Umbilical cord (tissue), 2 donors: Measurements from ENCODE around the gene STXBP5. TPM values are rescaled to one million over a fixed set of nuclear protein-coding genes. Genes with fewer than 3 reads are reported as not detected.

Experiments
- DNase-seq: peaks from one replicate; pipeline ENCODE4 v3.0.0-alpha.2; 2015; ENCODE audit warnings: low spot score
- total RNA-seq: library from RNA; depleted of rRNA; stranded (reverse); fragments of >200 nt; gene quantifications from one replicate; pipeline ENCODE4 v1.2.3, GENCODE V29; 2014; ENCODE audit warnings: low replicate concordance; ENCODE audit not compliant: insufficient read depth

The STXBP5 gene
- 57.5 TPM for total RNA-seq

DNA sequence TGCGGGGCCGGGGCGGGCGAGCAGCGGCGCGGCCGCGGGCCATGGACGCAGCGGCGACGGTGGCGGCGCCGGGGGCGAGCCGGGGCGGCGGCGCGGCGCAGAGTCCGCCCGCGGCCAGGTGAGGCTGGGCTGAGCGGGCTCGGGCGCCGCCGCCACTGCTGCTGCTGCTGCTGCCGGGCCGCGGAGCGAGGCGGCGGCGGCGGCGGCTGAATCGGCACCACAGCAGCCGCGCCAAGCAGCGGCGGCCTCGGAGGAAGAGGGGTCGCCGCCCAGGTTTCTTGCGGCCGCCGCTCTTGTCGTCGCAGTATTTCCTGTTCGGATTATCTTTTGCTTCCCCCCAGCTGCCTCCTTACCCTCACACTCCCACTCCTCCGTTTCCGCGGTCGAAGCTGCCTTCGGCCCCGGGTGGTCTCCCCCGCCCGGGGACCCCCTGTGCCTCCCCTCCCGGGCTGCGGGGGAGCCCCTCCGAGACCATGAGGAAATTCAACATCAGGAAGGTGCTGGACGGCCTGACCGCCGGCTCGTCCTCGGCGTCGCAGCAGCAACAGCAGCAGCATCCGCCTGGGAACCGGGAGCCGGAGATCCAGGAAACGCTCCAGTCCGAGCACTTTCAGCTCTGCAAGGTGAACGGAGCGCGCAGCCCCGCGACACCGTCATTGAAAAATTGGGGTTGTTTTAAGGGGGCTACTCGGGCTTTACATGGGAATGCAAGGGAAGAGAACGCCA, at the start of gene STXBP5:
TSS of gene STXBP5 (plus strand) at position 358 of the 726 bp plus-strand sequence. CDS start at position 474, 116 bp downstream.
- peak; percentile 65 for DNase-seq

DNA sequence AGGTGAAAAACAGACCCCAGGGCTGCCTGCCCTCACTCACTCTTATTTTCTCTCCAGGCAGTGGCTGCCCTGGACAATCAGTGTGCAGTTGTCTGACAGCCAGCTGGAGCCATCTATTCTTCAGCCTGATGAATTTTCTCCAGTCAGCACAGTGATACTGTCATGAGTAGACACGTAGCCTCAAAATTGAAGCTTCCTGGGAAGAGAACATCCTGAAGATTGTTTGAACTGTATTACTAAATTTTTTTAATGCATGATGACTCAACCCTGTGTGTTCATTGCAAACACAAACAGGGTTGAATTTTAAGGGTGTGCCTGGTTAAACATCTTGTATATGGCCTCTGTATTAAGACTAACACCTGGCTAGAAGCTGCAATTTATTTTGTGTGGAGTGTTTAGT, 49.8 kb upstream of the STXBP5 start:
- no peak for DNase-seq

- no peak for DNase-seq
Observed at GRCh38 chr6:147156218-147156617, 48.0 kb upstream of the STXBP5 start.

- DNase-seq = no peak
Observed at GRCh38 chr6:147156799-147157382, 47.3 kb upstream of the STXBP5 start.

DNA sequence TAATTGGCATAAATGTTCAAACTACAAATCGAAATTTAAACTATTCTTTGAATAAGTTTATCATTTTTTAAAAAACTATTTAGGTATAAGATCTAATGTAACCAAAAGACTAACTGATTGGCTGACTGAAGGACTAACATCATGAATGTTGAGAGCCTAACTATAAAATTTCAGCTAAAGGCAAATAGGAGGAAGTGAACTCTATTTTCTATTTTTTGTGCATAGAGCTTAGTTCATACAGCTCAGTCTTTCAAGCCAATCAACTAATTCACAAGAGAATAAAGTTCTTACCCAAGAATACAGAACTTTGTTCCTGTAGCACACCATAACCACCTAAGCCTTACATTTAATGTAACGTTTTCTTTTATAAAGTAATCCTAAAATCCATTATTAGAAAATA, 46.3 kb upstream of the STXBP5 start:
- no peak for DNase-seq

DNA sequence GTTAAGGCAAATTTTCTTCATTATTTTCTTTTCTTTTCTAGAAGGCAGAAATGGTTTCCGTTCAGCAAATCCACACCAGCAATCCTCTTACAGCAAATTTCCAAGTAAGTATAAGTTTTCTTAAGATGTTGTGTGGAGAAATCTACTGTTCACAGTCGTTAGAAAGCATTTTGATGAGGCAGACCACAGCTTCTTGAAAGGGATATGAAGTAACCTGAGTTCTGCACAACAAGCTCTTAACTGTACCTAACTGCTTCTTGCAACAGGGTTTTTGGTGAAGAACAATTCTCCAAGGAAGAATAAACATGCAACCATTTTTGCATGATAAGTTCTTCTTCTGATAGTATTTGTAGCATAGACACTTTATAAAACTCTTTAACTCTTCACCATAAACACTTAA, 45.3 kb upstream of the STXBP5 start:
- DNase-seq = no peak

- no peak for DNase-seq
Observed at GRCh38 chr6:147159536-147160374, 44.5 kb upstream of the STXBP5 start.

GRCh38 chr6:147160593-147160992, 43.6 kb upstream of the STXBP5 start:
- DNase-seq = no peak

DNA sequence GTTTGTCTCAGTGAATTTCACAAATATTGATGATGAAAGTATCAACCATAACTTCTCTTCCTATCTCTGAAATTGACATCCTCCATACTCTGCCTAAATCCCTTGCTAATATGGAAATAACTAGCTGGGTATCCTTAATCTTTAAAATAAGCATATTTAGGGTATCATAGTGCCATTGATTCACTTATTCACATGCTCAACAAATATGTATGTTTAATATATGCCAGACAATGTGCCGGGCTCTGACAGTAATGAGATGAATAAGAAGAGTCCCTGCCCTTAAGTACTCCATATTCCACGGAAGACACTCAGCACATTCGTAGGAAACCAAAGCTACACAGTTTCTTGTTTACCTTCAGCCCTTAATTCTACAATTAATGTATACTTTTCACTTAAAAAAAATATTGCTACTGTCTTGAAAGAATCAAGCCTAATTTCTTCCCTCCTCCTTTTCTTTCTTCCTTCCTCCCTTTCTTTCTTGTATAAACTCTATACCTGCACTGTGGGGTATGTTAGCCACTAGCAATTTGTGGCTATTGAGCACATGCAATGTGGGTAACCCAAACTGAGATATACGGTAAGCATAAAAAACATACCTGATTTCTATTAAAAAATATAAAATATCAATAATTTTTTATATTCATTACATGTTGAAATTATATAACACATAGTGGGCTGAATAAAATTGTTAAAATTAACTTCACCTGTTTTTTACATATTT, 42.8 kb upstream of the STXBP5 start:
- no peak for DNase-seq

- no peak for DNase-seq
Observed at GRCh38 chr6:147161974-147162495, 42.2 kb upstream of the STXBP5 start.

GRCh38 chr6:147164761-147165160, 39.5 kb upstream of the STXBP5 start:
- DNase-seq = no peak

DNA sequence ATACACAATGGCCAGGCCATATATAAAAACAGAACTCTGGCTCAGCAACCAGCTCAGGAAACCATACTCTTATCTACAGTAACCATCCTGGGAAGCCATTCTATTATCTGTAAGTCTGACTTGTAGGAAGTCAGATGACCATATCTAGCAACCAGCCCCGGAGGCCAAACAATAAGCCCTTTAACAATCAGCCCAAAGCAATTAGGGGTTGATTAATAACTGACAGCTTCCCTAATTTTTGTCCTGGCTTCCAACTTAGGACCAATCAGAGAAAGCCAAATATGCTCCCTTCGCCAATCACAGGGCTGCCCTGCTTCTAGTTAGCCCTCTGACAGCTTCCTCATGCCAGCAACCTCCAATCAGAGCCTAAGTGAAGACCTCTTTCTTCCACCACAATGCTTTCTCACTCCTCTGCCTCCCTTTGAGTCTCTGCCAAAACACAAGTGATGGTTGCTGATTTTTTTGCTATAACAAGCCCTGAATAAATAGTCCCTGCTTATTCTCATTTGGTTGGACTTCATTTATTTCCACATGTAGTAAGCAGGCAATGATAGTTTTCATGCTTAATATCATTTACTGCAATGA, 37.8 kb upstream of the STXBP5 start:
- DNase-seq = no peak

- no peak for DNase-seq
Observed at GRCh38 chr6:147166992-147167391, 37.2 kb upstream of the STXBP5 start.

DNA sequence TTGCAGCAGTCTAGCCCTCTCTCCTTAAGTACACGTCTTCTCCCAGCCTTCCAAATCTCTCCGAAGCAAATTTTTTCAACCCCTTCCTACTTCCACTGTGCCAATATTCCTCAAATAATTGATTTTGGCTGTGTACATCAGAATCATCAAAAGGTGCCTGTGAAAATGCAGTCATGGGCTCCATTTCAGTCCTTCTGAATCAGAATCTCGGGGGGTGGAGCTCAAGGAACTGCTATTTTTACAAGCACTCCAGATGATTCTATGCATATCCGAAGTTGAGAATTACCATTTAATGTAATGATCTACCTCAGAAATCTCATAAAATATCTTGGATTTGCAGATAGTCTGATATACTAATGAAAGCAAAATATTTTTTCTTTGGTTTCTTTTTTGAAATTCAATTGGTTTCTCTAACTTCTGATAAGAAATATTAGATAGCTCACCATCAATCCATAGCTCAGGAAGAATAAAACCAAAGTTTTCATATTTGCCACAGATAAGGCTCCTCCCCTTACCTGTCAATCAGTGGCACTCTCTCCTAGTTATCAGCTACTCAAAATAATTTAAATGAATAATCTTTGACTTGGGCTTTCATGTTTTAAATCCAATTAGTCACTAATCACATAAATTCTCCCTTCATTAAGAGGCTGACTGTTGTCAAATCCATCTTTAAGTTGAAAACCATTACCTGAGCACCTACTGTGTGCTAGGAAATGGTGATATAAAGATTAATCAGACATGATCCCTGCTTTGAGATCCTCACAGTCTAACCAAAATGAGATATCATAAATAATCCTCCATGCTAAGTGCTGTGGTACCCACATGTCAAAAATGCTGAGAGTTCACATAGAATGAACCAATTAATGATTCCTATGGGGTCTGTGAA, 36.4 kb upstream of the STXBP5 start:
- no peak for DNase-seq

DNA sequence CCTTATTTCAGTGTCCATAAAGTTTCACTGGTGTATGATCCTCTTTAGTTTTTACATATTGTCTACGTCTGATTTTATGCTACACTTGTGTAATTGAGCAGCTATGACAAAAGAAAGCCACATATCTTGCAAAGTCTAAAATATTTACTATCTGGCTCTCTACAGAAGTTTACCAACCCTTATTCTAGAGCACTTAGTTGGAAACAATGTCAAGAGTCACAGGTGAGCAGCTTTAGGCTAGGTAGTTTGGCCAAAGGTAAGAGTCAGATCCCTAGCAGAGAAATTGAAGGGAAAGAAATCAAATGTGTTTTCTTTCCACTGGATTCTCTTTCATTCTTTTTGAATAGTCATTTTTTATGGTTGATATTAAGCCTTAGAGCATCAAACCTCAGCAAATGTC, 34.7 kb upstream of the STXBP5 start:
- no peak for DNase-seq

GRCh38 chr6:147170269-147170668, 33.9 kb upstream of the STXBP5 start:
- DNase-seq = peak; percentile 37

DNA sequence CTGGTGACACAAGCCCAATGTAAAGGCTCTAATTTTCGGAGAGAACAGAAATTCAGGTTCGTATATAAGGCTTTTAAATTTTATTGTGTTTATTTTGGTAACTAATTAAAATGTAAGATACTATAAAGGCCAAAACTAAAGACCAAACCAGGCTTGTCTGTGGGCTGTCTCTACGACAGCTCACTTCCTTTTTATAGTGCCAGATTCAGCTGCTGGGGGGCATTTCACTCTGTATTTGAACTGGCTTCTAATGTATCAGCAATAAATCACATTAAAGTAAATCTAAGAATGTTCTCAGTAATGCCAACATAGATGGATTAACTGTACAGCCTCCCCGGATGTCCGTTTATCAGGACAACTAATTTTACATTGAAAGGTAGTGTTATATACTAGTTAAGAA, 31.1 kb upstream of the STXBP5 start:
- DNase-seq = no peak

DNA sequence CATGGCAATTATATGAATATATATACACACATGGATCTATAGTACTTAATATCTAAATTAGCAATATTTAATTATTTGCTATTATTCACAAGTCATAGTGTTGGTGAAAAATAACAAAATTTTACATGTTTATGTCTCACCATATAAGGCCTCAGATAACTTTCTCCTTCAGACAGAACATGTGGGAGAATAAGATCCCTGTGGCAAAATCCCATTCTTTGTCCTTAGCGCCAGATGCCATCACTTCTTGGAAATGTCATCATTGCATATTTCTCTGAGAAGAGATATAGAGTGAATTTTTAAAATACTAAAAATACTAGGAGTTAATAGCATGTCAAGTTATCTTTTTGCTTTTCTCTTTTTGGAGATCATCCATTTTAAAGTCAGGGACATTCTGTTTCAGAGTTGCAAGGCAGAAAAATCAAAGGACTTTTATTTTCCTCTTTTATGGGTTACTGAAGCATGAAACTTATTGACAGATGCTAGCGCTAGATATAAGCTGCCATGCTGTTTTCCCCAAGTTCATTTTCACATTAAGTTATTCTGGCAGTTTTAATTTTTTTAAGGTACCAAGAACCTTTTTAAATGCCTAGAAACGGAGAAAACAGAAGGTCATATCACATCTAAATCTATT, 30.4 kb upstream of the STXBP5 start:
- DNase-seq = peak; percentile 21

DNA sequence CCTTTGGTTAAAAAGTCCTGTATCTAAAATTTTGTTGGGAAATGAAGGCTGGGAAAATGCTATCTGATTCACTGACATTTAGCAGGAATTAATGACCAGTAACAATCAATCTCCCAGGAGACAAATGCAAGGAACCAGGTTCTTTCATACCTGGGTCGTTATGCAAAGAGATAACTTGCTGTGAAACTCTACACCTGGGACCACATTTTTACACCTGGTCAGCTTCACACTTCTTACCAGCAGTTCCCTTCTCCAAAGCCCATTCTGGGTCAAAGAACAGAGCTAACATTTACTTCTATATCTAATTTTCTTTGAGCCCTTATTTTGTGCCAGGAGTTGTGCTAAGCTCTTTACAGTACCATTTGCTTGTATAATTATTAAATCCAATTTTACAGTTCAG, 27.4 kb upstream of the STXBP5 start:
- DNase-seq = no peak

DNA sequence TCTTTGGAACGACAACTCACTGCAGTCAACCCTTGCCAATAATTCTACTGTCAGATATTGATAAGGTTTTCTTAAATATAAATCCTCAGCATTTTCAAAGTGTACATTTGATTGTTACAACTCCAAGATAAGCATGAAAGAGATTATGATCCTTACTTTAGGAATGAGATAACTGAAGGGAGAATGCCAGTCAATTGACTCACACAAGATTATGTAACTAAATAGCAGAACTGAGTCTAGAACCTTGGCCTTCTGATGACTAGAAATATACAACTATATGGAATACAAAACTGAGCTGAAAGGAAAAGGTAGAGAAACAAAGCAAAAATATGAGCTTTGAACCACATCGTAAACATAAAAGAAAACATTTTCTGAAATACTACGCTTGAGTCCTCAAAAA, 26.9 kb upstream of the STXBP5 start:
- no peak for DNase-seq
